MCF 10A (cell line): ENCODE data around the gene ABCA9. TPM values are rescaled to one million over a fixed set of nuclear protein-coding genes. Genes with fewer than 3 reads are reported as not detected.

Experiments used
- BruUV-seq: library from RNA; stranded (reverse); fragments of 400-500 nt; replicated peaks from 2 replicates; lab custom pipeline; 2021; lab: Mats Ljungman, UMichigan
- CTCF ChIA-PET: fragments of 300-600 bp; sonication (Branson Sonifier 250); formaldehyde crosslinking; extraction: SDS; loops from one replicate; lab custom pipeline; 2021; ENCODE audit warnings: antibody characterized with exemption, inconsistent platforms; lab: Yijun Ruan, JAX
- POLR2A ChIA-PET: fragments of 300-600, 350-650 bp; sonication (Branson Sonifier 250); formaldehyde crosslinking; extraction: SDS; loops from one replicate; lab custom pipeline; 2020; ENCODE audit warnings: antibody characterized with exemption, inconsistent platforms; lab: Yijun Ruan, JAX
- DNase-seq: peaks from one replicate; pipeline ENCODE4 v3.0.0-alpha.2; 2018; ENCODE audit not compliant: unreplicated experiment
- H3K27ac Mint-ChIP-seq: one replicate; pipeline ENCODE4 v1.8.0; 2022; ENCODE audit warnings: mild to moderate bottlenecking, low read depth, mixed read lengths; ENCODE audit not compliant: unreplicated experiment
- H3K27me3 Mint-ChIP-seq: one replicate; pipeline ENCODE4 v1.8.0; 2022; ENCODE audit warnings: mixed read lengths; ENCODE audit not compliant: insufficient read depth, unreplicated experiment
- H3K36me3 Mint-ChIP-seq: one replicate; pipeline ENCODE4 v1.8.0; 2022; ENCODE audit warnings: mild to moderate bottlenecking, moderate library complexity, mixed read lengths; ENCODE audit not compliant: insufficient read depth, unreplicated experiment
- H3K4me1 Mint-ChIP-seq: one replicate; pipeline ENCODE4 v1.8.0; 2022; ENCODE audit warnings: mixed read lengths; ENCODE audit not compliant: insufficient read depth, unreplicated experiment
- H3K4me3 Mint-ChIP-seq: one replicate; pipeline ENCODE4 v1.8.0; 2022; ENCODE audit warnings: mild to moderate bottlenecking, moderate library complexity, mixed read lengths; ENCODE audit not compliant: unreplicated experiment
- H3K9me3 Mint-ChIP-seq: one replicate; pipeline ENCODE4 v1.8.0; 2022; ENCODE audit warnings: mixed read lengths; ENCODE audit not compliant: unreplicated experiment
- CTCF ChIP-seq: fragments of 200-600 bp; IDR thresholded peaks from one replicate; pipeline ENCODE4 v1.8.0; 2022; ENCODE audit warnings: antibody characterized with exemption, mild to moderate bottlenecking; ENCODE audit not compliant: unreplicated experiment
- intact Hi-C: fragments of 100-400 bp; cut with micrococcal nuclease; formaldehyde crosslinking; loops from 2 replicates; pipeline ENCODE4 v1.14.1; 2022
- microRNA-seq: library from miRNA; unstranded; fragments of <30 nt; microRNA quantifications from one replicate; pipeline ENCODE4 v1.2.0, GENCODE V29; 2022
- total RNA-seq: library from RNA; stranded (reverse); gene quantifications from 2 replicates; pipeline ENCODE4 v1.2.3, GENCODE V29; 2022

Gene ABCA9
- total RNA-seq, 1 experiment from 2014 or later: 7.8 TPM

GRCh38 chr17:68937890-68938514 lies 122.7 kb downstream of the ABCA9 start:
- BruUV-seq: no TSS peak
- ChIA-PET POLR2A (no interaction called here), CTCF (no interaction called here)
- H3K9me3 Mint-ChIP-seq: no peaks in the 10 kb centered on the region
- H3K27me3 Mint-ChIP-seq: no peaks in the 10 kb centered on the region
- no peaks in the 10 kb centered on the region for H3K36me3 Mint-ChIP-seq
- intact Hi-C loops: no loop called here
- no peak overlapping the region for H3K27ac Mint-ChIP-seq
- no peak for DNase-seq
- no peaks in the 10 kb centered on the region for H3K4me1 Mint-ChIP-seq
- H3K4me3 Mint-ChIP-seq: no peak overlapping the region
- TF ChIP-seq CTCF: no peak

GRCh38 chr17:68927516-68927915 lies 133.2 kb downstream of the ABCA9 start:
- no TSS peak for BruUV-seq
- POLR2A ChIA-PET: interaction anchor here (1.0 kb wide), 1 partner anchor 17 kb away, joined by 4 read pairs; no protein-coding TSS in a partner anchor
- intact Hi-C loops: no loop called here
- H3K27me3 Mint-ChIP-seq: no peaks in the 10 kb centered on the region
- H3K4me3 Mint-ChIP-seq: no peak overlapping the region
- no peak for DNase-seq
- CTCF ChIA-PET: interaction anchor here (0.5 kb wide), 1 partner anchor 99 kb away, joined by 3 read pairs; no protein-coding TSS in a partner anchor
- no peak for TF ChIP-seq CTCF
- H3K27ac Mint-ChIP-seq: no peak overlapping the region
- no peaks in the 10 kb centered on the region for H3K36me3 Mint-ChIP-seq
- no peaks in the 10 kb centered on the region for H3K4me1 Mint-ChIP-seq
- no peaks in the 10 kb centered on the region for H3K9me3 Mint-ChIP-seq

GRCh38 chr17:68924793-68925720 lies 135.7 kb downstream of the ABCA9 start:
- no peaks in the 10 kb centered on the region for H3K4me1 Mint-ChIP-seq
- intact Hi-C loops: no loop called here
- H3K9me3 Mint-ChIP-seq: no peaks in the 10 kb centered on the region
- no TSS peak for BruUV-seq
- TF ChIP-seq CTCF: no peak
- DNase-seq: no peak
- H3K27me3 Mint-ChIP-seq: no peaks in the 10 kb centered on the region
- no peaks in the 10 kb centered on the region for H3K36me3 Mint-ChIP-seq
- POLR2A ChIA-PET: interaction anchor here (0.7 kb wide), 1 partner anchor 94 kb away, joined by 3 read pairs; no protein-coding TSS in a partner anchor
- no peak overlapping the region for H3K27ac Mint-ChIP-seq
- CTCF ChIA-PET: interaction anchor here (0.7 kb wide), 1 partner anchor 19 kb away, joined by 4 read pairs; no protein-coding TSS in a partner anchor
- H3K4me3 Mint-ChIP-seq: no peak overlapping the region

Small RNAs within 50 kb of the gene (microRNA-seq; reads per million reads assigned to microRNA genes)
- gene MIR4524A (not detected), gene MIR4524B (not detected)

Other genes with a start within 250 kb of the ABCA9 start
- gene ABCA8, start 105.5 kb downstream of the ABCA9 start, total RNA-seq: 0.81 and 1.5 TPM in 2 replicates
- gene ABCA6, start 81.0 kb upstream of the ABCA9 start, total RNA-seq: 34.5 TPM in 2 replicates
- gene ABCA10, start 167.9 kb upstream of the ABCA9 start, total RNA-seq: 18.3 and 24.7 TPM in 2 replicates